ENCODE measurements around the gene C8G. TPM values are rescaled to one million over a fixed set of nuclear protein-coding genes. Genes with fewer than 3 reads are reported as not detected.

The C8G gene
- total and polyA plus RNA-seq, 9 of the 15 experiments (the other 6 are each of a cell fraction or from before 2014, with no cell fraction given), result 0.35 to 5.9 (median 2.7) TPM; not detected in 2

DNA sequence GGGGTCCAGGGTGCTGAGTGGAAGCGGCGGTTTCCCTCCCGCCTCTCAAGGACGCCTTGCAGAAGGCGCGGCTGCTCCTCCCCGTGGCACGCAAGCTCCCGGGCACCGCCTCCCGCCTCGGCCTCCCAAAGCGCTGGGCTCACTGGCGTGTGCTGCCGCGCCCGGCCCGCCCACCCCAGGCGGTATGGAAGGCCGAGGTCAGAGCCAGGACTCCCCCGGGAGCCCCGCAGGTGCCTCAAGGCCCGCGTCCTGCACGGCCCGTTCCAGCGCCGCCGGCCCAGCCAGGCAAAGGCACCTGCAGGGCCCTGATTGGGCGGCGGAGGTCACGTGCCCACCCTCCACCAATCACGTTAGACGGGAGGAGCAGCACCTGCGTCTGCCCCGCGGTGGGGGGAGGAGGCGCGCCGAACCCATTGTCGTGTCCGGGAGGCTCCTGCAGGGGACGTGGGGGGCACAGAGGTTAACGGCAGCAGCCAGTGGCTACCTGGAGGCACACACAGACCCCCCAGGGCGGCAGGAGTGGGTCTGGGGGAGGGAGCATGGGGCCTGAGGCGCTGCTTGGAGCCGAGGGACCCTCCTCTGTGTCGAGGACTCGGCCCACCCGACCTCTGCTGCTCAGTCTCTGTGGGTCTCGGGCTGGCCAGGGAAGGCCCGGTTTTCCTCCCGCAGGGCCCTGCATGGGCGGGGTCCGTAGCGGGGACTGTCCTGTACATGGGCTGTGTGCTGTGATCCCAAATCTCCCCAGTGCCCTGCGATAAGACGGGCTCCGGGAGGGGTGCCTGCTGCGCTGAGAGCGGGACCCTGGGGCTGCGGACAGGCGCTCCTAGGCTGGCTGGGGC, 5.0 kb downstream of the C8G start:
- peaks cover 13 to 82% of the 10 kb centered on the region in 2 experiments for H3K4me1 ChIP-seq (replicated peaks in 1 of 2; ENCODE audit: control insufficient read depth in 2 of 2, insufficient read depth in 2 of 2, low read length in 2 of 2)
- TF ChIP-seq RFX1 (IDR thresholded peaks at IDR 0.05) (no peak), ZNF444 (CRISPR knock-in tag; IDR thresholded peaks at IDR 0.05) (no peak), USF2 (CRISPR knock-in tag; IDR thresholded peaks at IDR 0.05) (peak; percentile 100), ZNF184 (CRISPR knock-in tag; IDR thresholded peaks at IDR 0.05) (no peak), ILK (tag; IDR thresholded peaks at IDR 0.05; ENCODE audit: borderline replicate concordance, low read depth) (no peak), ZBTB17 (CRISPR knock-in tag; IDR thresholded peaks at IDR 0.05) (peak; percentile 68; the same call in 1 of the 2 replicates), HOXB6 (CRISPR knock-in tag; IDR thresholded peaks at IDR 0.05; ENCODE audit: borderline replicate concordance) (no peak), ZNF707 (CRISPR knock-in tag; conservative IDR thresholded peaks at IDR 0.05) (no peak), BHLHE40 (IDR thresholded peaks at IDR 0.05; ENCODE audit: low read length) (peak; percentile 90), ZC3H11A (IDR thresholded peaks at IDR 0.05; ENCODE audit: low read depth, low read length) (no peak), RBBP5 (IDR thresholded peaks at IDR 0.05; ENCODE audit: borderline replicate concordance, insufficient read depth, low read length, poor library complexity, severe bottlenecking) (no peak), FOXA1 (IDR thresholded peaks at IDR 0.05; ENCODE audit: borderline replicate concordance) (no peak), NFIX (CRISPR knock-in tag; IDR thresholded peaks at IDR 0.05; ENCODE audit: low read depth) (no peak), ZNF445 (CRISPR knock-in tag; IDR thresholded peaks at IDR 0.05; ENCODE audit: low read depth) (no peak), ZNF3 (CRISPR knock-in tag; IDR thresholded peaks at IDR 0.05) (no peak)
- TF ChIP-seq, protein P1, sequence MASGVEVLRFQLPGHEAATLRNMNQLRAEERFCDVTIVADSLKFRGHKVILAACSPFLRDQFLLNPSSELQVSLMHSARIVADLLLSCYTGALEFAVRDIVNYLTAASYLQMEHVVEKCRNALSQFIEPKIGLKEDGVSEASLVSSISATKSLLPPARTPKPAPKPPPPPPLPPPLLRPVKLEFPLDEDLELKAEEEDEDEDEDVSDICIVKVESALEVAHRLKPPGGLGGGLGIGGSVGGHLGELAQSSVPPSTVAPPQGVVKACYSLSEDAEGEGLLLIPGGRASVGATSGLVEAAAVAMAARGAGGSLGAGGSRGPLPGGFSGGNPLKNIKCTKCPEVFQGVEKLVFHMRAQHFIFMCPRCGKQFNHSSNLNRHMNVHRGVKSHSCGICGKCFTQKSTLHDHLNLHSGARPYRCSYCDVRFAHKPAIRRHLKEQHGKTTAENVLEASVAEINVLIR (CRISPR knock-in tag; IDR thresholded peaks at IDR 0.05), result no peak
- TF ChIP-seq, protein P2, sequence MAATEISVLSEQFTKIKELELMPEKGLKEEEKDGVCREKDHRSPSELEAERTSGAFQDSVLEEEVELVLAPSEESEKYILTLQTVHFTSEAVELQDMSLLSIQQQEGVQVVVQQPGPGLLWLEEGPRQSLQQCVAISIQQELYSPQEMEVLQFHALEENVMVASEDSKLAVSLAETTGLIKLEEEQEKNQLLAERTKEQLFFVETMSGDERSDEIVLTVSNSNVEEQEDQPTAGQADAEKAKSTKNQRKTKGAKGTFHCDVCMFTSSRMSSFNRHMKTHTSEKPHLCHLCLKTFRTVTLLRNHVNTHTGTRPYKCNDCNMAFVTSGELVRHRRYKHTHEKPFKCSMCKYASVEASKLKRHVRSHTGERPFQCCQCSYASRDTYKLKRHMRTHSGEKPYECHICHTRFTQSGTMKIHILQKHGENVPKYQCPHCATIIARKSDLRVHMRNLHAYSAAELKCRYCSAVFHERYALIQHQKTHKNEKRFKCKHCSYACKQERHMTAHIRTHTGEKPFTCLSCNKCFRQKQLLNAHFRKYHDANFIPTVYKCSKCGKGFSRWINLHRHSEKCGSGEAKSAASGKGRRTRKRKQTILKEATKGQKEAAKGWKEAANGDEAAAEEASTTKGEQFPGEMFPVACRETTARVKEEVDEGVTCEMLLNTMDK (IDR thresholded peaks at IDR 0.05; ENCODE audit: borderline replicate concordance, insufficient read depth, low read depth, low read length, poor library complexity, severe bottlenecking), result no peak

More for the DNA sequence above, 5.0 kb downstream of the C8G start:
- Histone ChIP-seq H4K20me1 (replicated peaks; ENCODE audit: control insufficient read depth, insufficient read depth, low read length) (0 out of 2 replicates have a peak, but pooled peaks cover 4% of the 10 kb centered on the region), H3K9me1 (ENCODE audit: control insufficient read depth, insufficient read depth, low read length) (peaks cover 2% of the 10 kb centered on the region), H3K36me3 (ENCODE audit: control insufficient read depth, insufficient read depth, low read length) (no peaks in the 10 kb centered on the region), H3K79me2 (ENCODE audit: control insufficient read depth, insufficient read depth, low read length) (no peaks in the 10 kb centered on the region), H3K9ac (ENCODE audit: insufficient read depth in 1 of 2, low read depth in 2 of 2, low read length in 2 of 2) (peak overlapping the region; percentile 68 to 92), H3K4me3 (peak overlapping the region; percentile 51), H2AFZ (ENCODE audit: low read depth, low read length) (peak overlapping the region; percentile 78), H3K27me3 (ENCODE audit: control insufficient read depth in 2 of 2, insufficient read depth in 2 of 2, low read length in 2 of 2) (peaks cover 0 to 2% of the 10 kb centered on the region in 2 experiments; a peak in 1 of 5 replicates), H3K9me3 (replicated peaks; ENCODE audit: control insufficient read depth, insufficient read depth, low read depth, low read length) (no peaks in the 10 kb centered on the region), H3K4me2 (ENCODE audit: insufficient read depth, low read length) (peak overlapping the region; percentile 74), H3K27ac (ENCODE audit: extremely low read depth, low read depth, low read length) (peak overlapping the region; percentile 46; the same call in 2 of the 3 replicates)
- DNase-seq (ENCODE audit: extremely low read depth in 1 of 4, low spot score in 3 of 4) (peak; percentile 97 to 100 (median 100)), FAIRE-seq (peak; percentile 89), ATAC-seq (peak; percentile 94)
- WGBS (ENCODE audit: insufficient coverage, low coverage, missing lambda C conversion rate), result 7% methylated on average over 18 of the region's 63 CpGs
- intact Hi-C loops (cut with micrococcal nuclease) (loop anchor here (5.0 kb wide), 2 partner anchors 42 to 163 kb away; partner anchors contain the start of gene PAXX), in situ Hi-C loops (cut with MboI) (loop anchor here (5.0 kb wide), 1 partner anchor 87 kb away; no protein-coding TSS in a partner anchor)
- CTCF ChIA-PET (ENCODE audit: low intra/inter-chr PET ratio), result interaction anchor here (3.4 kb wide), 1 partner anchor 84 kb away, joined by 47 read pairs; no protein-coding TSS in a partner anchor
- no TSS peak for BruUV-seq (replicated peaks)
- POLR2A ChIA-PET, result interaction anchor here (0.6 to 1.0 kb wide), 2 partner anchors 14 to 25 kb away, joined by 3 read pairs; no protein-coding TSS in a partner anchor
